Hematopoietic multipotent progenitor cell (in vitro differentiated cells): ENCODE results near the gene ZNF81. TPM values are rescaled to one million over a fixed set of nuclear protein-coding genes. Genes with fewer than 3 reads are reported as not detected.
A peak's percentile ranks its signal among the peaks of the same experiment; 100 is the strongest.
"Not testable (repeated sequence)": the region's sequence is repeated elsewhere in the genome, so short reads cannot be mapped to it uniquely, and the experiment has no call there.

Experiments
- DNase-seq, 3 donors: peaks; one replicate each; pipeline ENCODE4 v3.0.0-alpha.2; 2011 to 2015; ENCODE audit warnings: low read depth in 2 of 3, low spot score in 2 of 3
- total RNA-seq: library from RNA; depleted of rRNA; stranded (reverse); fragments of >200 nt; gene quantifications from one replicate; pipeline ENCODE4 v1.2.3, GENCODE V29; 2012

ZNF81 gene
- total RNA-seq: 3.8 TPM

DNA sequence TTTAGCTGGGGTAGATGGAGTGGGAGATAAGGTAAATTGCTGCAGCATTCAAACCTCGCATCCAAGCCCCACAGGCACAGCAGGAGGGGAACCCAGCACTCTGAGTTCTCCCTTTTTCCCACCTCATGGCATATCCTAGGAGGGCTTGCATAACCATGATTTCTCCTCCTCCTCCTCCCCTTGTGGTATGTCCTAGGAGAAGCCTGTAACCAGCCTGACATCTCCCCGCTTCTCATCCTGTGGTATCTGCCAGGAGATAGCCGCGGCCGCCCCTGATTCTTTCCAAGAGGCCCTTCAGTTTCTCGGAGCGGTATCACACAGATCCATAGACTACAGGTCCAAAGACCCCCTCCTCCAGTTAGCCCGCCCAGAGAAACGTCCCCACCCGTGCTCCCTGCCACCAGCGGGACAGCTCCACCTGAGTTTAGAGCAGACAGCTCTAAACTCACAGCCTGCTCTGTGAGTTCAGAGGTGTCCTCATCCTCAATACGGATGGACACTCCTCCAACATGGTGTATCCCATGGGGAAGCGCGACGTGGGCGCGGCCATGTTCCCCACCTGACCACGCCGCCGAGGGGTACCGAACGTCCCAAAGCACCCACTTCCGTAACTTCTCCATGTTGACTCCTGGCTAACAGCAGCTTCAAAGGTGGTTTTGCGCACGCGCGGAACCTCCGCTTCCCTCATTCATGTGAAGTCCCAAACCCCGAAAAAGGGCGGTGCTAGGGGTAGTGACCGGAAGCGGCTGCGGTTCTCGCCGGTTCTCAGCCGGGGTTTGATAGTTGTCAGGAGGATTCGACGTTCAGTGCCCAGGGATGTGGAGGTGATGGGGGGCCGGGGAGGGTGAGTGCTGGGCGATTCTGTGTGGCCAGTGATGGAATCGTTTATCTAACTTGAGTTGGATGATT is at the start of gene ZNF81:
TSS of gene ZNF81 (plus strand) at position 739 of the 909 bp plus-strand sequence. CDS start 9,366 bp downstream, outside the sequence.
- DNase-seq: peak; percentile 69 to 95 (median 91)

DNA sequence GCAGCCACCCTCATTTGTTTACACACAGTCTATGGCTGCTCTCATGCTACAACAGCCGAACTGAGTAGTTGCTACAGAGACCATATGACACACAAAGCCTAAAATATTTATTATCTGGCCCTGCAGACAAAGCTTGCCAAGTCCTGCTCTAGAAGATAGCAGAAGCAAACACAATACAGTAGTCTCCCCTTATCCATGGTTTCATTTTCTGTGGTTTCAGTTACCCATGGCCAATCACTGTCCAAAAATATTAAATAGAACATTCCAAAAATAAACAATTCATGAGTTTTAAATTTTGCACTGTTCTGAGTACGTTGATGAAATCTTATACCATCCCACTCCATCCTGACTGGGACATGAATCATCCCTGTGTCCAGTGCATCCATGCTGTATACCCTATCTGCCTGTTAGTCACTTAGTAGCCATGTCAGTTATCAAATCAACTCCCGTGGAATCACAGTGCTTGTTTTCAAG is 40.2 kb upstream of the ZNF81 start:
- peak in 1 of 3 donors; percentile 20 for DNase-seq

DNA sequence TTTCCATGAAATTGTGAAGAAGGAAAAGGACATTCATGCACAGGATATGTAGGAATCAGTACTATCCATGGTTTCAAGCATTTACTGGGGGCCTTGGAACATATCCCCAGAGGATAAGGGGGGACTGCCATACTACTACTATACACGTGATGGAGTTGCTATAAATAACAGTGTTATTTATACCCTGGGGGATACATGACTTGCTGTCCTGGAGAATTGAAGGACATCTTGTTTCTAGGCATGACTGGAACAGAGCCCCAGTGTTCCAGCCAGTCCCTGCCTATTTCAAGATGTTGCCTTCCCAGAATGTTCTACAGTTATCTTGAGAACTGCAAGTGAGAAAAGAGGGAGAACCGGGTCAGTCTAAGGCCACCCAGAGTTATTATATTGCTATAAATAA is 39.6 kb upstream of the ZNF81 start:
- no peak for DNase-seq

DNA sequence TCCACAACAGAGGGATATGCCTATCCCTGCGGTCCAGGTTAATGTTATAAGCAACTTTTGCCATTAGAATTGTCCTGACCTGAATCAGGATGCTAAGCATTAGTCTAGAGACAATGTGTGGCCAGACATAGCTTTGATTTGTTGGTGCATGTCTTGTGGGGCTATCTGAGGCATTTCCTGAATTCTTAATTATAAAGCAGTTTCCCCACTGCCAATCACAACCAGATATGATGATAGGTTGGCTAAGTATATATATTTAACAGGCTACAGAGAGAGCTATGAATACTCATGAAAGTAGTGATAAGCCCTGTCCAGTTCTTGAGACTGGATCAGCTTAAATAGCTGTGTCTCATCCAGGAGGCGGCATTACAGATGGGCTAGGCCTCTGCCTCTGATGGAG is 37.8 kb upstream of the ZNF81 start:
- DNase-seq: no peak

DNA sequence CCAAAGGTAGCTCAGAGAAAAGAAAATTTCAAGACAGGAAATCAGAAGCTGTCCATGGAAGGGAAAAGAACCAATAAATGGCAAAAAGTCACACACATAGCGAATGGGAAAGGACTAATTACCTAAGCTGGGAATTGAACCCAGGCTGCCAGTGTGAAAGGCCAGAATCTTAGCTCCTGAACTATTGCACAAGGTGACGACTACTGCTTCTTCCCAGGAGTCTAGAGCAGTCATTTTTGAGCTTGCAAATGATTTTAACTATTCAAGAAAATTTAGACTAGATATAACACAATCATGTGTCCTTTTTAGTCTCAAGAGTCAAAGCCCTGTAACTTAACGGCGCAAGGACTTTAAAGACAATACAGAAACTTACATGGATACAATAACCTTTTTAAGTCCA is 34.1 kb upstream of the ZNF81 start:
- DNase-seq: no peak

DNA sequence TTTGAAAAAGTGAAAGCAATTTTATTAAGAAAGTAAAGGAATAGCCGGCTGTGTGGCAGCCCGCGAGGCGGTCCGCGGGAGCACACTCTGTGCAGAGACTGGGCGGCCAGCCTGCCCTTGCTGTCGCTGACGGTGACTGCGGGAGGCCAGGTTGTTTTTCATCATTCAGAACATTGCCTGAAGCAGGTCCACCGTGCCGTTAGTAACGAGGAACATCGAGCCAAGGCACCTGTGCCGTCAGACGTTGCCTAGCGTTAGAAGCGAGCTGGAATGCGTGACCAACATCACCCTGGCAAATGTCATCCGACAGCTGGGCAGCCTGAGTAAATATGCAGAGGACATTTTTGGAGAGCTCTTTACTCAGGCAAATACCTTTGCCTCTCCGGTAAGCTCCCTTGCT is 33.6 kb upstream of the ZNF81 start:
- DNase-seq: not testable (repeated sequence)

DNA sequence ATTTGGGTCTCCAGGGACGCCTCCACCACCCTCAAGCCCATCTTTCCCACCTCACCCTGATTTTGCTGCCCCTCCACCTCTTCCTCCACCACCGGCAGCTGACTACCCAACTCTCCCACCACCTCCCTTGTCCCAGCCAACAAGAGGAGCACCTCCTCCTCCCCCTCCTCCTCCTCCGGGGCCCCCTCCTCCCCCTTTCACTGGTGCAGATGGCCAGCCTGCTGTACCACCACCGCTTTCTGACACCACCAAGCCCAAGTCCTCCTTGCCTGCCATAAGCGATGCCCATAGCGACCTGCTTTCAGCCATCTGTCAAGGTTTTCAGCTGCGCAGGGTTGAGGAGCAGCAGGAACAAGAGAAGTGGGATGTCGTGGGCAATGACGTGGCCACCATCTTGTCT is 32.4 kb upstream of the ZNF81 start:
- no peak for DNase-seq

DNA sequence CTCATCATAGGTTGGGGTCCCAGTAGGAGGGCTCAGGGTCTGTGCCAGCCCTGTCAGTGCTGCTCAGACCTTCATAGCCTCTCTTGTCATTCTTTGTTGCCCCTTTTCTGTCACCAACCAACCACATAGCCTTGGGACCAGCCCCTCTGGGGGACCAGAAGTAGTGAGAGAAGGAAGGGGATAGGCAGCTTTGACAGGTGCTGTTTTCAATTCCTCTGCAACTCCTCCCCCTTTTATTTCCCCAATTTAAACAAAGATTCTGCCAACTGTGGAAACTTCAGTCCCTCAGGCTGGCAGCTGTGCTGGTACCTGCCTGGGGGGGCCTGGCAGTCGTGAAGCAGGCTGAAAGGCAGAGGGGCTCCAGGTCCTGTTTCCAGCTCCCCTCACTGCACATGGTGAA is 30.9 kb upstream of the ZNF81 start:
- DNase-seq: not testable (repeated sequence)

DNA sequence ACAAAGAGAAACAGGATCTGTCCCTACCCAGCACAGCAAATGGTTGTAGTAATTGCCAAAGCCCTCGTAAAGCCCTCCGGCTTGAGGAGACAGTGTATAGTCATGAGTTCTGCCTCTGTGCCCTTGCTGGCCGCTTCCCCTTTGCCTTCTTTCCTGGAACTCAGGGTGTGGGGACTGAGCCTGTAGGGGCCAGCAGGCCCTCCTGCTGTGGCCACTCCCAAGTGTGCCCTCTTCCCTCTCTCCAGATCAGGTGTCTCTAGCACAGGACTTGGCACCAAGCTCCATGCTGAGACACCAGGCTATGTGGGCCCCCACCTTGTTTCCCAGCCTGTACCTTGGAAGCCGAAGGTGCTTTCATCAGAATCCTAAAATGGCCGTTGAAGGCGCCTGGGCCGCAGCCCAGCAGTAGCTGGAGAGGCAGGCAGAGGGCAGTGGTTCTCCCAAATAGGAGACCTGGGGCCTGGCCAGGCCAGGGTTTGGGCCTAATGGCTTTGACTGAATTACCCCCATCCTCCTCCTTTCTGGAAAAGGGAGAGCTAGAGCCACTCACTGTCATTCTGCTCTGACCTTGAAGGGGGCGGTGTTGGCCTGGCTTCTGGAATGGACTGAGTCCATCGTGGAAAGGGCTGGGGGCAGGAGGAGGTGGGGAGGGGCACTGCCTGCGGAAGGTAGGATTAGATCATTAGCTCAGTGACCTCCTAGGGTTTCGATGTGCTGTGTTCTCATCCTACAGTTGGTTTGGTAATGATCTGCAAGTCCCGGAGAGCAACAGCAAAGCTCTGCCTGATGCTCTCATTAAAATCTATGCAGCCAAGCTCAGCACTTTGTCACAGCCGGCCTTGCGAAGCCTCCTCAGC is 30.1 kb upstream of the ZNF81 start:
- DNase-seq: not testable (repeated sequence)

DNA sequence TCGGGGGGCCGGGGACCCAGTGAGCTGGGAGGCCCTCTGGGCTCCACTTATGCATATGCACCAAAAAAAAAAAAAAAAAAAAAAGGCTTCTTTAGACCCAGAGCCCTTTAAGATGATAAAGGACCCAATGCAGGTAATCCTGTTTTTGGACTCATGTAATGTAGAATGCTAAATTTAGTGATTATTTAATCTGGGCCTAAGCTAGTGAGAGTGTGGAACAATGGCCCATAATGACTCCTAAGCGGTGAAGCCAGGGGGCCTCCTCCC is 29.5 kb upstream of the ZNF81 start:
- not testable (repeated sequence) for DNase-seq

DNA sequence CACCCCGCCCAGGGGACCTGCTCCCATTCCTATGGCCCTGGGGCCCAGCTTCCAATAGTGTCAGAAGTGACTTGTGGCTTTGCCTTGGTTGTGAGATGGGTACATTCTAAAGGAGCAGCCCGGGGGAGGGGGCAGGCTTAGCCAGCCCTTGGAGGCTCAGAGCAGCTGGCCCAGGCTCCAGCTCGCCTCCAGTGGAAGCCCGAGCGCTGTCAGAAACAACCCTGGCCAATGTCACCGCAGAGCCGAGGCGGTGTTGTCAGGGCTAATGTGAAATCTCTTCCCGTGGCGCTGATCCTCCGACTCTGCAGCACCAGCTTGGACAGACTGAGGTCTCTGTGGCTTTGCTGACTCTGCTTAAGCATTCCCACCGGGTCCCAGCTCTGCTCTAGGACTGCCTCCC is 29.2 kb upstream of the ZNF81 start:
- no peak for DNase-seq

DNA sequence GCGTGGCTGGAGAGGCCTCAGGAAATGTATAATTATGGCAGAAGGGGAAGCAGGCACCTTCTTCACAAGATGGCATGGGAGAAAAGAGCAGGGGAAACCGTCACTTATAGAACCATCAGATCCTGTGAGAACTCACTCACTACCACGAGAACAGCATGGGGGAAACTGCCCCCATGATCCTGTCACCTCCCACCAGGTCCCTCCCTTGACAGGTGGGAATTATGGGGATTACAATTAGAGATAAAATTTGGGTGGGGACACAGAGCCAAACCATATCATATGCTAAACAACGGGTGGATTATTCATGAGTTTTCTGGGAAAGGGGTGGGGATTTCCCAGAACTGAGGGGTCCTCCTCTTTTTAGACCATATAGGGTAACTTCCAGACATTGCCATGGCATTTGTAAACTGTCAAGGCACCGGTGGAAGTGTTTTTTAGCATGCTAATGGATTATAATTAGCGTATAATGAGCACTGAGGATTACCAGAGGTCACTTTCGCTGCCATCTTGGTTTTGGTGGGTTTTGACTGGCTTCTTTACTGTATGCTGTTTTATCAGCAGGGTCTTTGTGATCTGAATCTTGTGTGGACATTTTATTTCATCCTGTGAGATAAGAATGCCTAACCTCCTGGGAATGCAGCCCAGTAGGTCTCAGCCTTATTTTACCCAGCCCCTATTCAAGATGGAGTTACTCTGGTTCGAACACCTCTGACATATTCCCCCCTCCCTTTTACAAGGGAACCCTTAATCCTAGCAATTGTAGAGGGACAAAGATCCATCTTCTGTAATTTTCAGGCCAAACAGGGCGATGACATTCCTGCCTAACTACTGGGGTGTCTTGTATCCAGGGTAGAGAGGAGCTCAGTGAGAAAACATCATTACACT is 27.6 kb upstream of the ZNF81 start:
- no peak for DNase-seq

DNA sequence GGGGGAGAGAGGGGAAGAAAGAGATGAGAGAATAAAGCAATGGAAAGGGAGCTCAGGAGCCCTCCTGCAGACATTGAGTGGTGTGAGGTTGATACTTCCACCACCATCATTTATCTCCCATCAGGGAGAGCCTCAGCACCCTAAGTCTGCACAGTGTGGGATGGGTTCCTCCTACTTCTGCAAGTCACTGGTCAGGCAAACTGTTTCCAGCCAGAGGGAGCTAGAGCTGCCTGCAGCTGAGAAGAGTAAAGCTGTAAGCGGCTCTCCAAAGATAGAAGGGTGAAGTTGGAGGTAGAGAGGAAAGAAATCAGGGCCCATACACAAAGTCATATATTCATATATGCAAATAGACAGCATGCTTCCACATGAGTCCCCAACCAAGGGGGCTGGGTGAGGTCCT is 21.9 kb upstream of the ZNF81 start:
- DNase-seq: no peak

DNA sequence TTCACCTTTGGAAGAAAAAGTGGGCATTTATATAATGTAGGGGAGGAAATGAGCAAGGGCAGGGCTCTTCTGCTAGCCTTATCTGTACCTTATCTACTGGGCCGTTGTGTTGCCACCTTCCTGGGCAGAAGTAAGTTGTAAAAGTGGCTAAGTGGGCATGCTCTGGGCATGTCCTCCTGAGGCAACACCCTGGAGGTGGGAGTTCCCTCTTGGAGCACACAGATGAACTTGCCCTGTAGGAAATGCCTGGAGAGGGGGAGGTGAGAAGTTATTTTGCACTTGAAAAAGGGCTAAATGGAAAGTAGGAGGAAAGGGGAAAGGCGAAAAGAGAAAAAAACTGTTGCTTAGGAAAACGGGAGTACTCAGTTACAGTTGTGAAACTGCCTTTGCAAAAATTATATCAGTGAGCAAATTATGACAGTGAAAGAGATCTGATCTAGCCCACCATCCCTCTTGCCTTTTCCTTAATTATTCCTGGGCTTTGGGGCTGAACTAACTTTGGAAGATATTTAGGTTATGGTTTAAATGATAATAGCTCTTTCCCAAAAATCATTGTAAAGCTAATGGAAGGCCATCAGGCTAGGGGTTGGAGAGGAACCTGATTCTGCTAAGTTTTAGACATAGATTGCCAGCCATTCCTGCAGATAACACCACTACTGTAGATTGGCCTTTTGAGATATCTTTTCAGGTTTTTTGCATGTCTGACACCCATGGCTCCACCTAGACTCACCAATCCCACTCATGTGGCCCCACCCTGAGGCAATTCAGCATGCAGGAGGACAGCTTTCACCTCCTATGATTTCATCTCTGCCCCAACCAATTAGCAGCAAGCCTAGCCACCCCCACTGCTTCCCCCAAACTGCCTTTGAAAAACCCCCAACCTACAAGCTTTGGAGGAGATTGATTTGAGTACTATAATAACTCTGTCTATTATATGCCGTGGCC is 20.5 kb upstream of the ZNF81 start:
- DNase-seq: no peak

DNA sequence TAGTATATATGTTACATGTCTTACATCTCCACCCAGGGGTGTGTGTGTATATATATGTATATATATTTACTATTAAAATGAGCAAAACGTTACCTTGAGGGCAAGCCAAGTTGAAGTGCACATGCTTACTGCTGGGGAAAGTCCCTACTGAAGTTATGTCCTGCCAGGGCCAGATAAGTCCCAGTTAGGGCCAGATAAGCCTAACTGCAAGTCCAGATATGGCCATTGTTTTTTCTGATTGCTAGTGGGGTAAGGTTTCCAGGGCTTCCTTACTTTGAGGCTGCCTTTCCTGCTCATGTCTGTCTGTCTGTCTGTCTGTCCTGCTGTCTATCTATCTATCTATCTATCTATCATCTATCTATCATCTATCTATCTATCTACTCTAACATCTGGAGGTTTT is 19.3 kb upstream of the ZNF81 start:
- DNase-seq: peak in 1 of 3 donors; percentile 44

DNA sequence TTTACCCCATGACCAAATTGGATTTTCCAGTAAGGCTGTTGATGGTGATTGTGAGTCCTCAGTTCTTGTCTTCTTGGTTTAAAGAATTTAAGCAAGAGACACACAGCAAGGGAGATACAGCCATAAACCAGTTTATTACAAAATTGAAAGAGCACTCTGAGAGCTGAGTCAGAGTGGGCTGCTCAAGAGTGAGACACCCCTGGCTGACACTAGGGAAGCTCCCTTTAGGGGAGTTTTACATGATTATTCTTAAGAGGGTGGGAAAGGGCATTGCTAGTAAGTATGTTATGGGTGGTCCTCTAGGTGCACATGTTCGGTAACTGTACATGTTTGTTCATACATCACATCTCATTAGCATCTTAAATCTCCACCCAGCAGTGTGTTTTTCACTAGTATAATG is 18.8 kb upstream of the ZNF81 start:
- no peak for DNase-seq

DNA sequence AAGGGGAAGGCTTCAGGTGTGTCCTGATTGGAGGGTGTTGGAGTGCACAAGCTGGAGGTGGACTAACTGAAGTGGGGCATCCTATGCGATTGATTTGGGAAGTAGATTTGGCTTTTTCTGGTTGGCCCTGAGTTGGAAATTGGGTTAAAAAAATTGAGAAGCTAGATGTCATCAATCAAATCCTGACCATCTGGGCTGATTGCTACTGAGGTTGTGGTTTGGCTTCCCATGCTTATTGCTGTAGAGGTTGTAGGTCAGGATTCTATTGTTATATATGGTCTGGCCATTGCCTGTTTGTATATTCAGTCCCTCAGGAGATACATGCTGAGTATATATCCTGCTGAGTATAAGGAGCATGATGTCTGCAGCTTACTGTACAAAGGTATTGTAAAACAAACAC is 7.7 kb upstream of the ZNF81 start:
- DNase-seq: no peak

DNA sequence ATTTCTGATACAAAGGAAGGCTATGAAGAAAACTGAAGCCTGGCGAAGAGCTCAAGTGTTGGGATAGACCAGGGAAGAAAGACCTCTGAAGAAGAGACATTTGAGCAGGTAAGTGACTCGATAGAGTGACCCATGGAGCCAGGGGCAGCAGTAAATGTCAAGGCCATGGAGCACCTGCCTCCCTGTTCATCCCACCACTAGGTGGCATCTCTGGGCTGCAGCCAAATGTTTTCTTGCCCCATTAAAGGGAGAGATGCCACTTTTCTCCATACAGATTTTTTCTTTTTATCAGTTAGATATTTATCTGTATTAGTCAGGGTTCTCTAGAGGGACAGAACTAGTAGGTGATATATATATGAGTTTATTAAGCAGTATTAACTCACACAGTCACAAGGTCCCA is 4.9 kb upstream of the ZNF81 start:
- peak in 1 of 3 donors; percentile 65 for DNase-seq

DNA sequence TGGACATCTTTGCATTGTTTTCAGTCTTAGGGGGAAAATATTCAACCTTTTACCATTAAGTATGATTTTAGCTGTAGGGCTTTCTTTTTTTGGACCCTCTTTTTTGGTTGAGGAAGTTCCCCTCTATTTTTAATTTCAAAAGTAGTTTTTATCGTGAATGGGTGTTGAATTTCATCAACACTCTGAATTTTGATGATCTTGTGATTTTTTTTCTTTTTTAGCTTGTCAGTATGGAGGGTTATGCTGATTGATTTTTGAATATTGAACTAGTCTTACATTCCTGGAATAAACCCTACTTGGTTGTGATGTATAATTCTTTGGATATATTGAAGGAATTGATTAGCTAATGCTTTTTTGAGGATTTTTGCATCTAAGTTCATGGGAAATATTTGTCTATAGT is 1.7 kb downstream of the ZNF81 start:
- no peak for DNase-seq

DNA sequence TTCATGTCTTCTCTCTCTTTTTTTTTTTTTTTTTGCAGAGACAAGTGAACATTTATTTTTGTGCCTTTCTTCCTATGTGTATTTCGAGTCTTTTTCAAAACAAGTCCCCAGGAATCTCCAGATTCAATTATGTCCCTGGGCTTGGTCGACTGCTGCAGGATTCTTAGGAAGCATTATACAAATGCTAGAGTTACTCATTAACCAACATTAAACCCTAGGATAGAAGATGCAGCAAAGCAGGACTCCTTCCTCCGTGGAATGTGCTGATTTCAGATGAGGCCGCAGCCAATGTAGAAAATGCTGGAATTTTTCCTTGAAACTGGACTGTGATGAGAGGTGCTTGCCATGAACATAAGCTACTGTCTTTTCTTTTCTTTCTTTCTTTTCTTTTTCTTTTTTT is 3.4 kb downstream of the ZNF81 start:
- no peak for DNase-seq
